CD4-positive, alpha-beta T cell treated with Interleukin-6 for 4 hours (primary cell): Measurements from ENCODE around the gene JMJD1C.

Source experiments
- DNase-seq: peaks from one replicate; pipeline ENCODE4 v3.0.0-alpha.2; 2020; ENCODE audit warnings: mixed read lengths

Gene JMJD1C

DNA sequence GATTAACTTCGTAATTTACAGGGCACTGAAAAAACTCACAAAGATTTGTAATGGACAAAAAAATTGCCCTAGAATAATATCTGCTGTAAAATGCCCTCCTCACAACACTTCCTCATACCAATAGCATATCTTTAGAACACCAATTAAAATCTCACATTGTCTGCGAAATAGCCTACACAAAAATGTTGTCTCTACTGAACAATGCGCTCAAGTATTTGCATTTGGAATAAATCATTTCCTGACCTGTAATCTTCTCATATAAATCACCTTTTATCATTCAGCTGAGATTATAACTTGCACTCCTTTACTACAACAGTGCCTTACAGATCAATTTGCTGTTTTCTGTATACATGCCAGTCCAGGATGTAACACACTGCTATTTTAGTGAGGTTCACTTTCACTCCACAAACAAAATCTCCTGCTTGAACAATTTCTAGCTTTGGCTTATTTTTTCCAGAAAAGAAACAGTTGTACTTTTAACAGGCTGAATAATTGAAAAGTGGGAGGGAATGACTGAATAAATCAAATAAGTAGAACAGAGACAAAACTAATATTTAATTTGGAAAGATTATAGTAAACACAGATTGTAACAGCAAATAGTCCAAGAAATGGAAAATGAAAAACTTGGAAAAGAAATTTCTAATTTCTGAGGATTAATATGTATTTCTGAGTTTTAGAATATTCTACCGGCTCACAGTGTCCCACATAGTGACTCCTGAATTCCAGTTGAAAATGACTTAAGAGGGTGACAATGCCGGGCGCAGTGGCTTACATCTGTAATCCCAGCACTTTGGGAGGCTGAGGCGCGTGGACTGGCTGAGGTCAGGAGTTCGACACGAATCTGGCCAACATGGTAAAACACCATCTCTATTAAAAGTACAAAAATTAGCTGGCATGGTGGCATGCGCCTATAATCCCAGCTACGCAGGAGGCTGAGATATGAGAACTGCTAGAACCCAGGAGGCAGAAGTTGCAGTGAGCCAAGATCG lies 30.6 kb downstream of the JMJD1C start:
- DNase-seq: no peak

DNA sequence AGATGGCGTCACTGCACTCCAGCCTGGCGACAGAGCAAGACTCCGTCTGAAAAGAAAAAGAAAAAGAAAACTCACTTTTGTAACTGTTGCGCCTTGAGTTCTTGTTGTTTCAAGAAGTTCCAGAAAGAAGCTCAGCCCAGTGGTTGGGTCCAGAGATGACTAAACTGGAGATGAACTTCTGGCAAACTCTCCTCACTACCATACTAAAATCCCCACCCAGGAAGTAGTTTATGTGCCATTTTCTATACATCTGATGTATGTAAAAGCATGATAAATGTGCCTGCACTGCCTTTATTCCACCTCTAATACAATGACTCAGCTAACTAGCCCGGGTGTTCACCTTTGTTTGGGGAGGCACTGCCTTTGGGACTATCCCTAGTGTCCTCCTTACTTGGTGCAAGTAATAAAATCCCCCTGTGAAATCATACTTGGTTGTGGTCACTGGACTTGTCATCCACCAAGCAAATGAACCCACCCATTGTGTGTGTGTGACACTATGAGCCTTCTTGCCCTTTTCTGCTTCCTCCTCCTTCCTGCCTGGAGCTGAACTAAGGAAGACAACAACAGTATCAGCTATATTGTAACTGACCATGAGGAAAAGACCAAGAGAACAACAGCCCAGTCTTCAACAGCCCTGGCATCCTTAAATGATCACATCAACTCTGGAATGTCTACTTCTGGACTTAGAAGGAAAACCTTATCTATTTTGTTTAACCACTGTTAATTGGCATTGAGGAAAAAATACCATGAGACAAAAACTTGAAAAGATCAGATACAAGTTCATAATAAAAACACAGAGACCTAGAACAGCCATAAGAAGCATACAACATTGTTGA lies 33.6 kb downstream of the JMJD1C start:
- DNase-seq: no peak

DNA sequence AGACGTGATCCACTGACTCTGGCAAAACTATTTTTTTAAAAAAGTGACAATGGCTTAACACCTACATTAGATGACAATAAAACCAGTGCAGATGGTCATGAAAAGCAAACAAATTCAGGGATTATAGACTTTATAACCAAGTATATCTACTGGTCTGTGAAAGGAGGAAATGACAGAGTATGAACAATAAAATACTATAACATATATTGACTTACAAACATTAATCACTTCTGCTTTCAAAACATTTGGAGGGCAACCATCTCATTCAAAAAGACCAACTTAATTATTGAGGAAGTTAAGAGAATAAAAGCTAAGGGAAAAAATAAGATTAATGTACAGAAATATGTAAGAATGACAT lies 34.8 kb downstream of the JMJD1C start:
- DNase-seq: no peak

DNA sequence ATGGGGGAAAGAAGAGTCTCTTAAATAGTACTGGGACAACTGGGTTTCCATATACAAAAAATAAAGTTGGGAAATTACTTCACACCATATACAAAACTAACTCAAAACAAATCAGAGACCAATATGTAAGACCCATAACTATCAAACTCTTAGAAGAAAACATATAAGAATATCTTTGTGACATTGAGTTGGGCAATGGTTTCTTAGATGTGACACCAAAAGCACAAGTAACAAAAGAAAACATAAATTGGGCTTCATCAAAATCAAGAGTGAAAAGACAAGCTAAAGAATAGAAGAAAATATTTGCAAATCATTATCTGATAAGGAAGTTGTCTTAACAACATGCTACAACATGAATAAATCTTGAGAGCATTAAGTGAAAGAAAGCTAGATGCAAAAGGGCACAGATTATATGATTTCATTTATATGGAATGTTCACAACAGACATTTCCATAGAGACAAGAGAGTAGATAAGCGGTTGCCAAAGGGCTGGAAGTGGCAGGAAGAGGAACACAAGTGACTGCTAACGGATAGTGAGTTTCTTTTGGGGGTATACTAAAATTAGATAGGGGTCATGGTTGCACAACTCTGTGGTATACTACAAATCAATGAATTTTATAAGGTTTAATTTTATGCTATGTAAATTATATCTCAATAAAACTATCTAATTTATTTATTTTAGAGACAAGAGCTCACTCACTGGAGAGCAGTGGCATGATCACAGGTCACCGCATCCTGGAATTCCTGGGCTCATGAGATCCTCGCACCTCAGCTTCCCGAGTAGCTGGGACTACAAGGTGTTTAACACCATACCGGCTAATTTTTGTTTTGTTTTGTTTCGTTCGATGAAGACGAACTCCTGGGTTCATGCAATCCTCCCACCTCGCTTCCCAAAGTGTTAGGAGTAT lies 35.4 kb downstream of the JMJD1C start:
- DNase-seq: no peak

- DNase-seq: no peak
Measured at GRCh38 chr10:63429281-63429680, 36.5 kb downstream of the JMJD1C start.

DNA sequence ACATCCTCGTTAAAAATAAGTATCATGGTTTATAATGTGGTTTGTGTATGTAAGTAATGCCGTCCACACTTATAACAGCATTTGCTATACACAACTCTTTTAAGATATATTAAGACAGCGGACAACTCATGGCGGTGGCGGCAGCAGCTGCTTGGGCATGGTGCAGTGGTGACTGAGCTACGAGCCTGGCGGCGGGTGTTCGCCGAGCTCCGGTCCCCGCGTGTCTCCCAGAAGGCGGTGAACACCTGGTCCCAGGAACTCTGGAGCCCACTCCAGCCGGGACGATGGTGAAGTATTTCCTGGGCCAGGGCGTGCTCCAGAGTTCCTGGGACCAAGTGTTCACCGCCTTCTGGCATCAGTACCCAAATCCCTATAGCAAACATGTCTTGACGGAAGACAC lies 38.8 kb downstream of the JMJD1C start:
- DNase-seq: no peak

GRCh38 chr10:63425512-63425911 lies 40.3 kb downstream of the JMJD1C start:
- no peak for DNase-seq

DNA sequence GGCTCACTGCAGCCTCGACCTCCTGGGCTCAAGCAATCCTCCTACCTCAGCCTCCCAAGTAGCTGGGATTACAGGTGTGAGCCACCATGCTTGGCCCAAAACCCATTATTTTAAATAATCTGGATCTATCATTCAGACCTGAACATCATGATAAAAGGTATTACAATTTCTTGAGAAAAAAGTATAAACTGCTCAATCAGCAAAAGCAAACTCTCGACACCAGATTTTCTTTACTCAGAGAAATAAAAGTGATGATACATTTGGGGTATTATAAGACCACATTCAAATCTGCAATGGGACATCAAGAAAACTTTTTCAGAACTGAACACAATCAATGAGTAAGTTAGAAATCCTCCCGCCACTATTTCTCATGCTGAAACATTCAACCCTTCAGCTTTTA lies 41.2 kb downstream of the JMJD1C start:
- DNase-seq: no peak

- DNase-seq: no peak
Measured at GRCh38 chr10:63423494-63423893, 42.3 kb downstream of the JMJD1C start.

DNA sequence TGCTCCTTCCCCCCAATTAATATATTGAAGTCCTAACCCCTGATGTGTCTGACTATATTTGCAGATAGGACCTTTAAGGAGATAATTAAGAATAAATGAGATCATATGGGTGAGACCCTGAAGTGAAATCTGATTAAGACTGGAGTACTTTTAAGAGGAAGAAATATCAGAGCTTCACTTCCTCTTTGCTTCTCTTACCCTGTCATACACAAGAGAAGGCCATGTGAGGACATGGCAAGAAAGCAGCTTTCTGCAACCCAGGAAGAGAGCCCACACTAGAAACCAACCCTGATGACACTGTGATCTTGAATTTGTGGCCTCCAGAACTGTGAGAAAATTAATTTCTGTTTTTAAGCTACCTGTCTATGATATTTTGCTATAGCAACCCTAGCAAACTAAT lies 44.2 kb downstream of the JMJD1C start:
- peak; percentile 7 for DNase-seq

GRCh38 chr10:63416376-63416775 lies 49.4 kb downstream of the JMJD1C start:
- DNase-seq: no peak

DNA sequence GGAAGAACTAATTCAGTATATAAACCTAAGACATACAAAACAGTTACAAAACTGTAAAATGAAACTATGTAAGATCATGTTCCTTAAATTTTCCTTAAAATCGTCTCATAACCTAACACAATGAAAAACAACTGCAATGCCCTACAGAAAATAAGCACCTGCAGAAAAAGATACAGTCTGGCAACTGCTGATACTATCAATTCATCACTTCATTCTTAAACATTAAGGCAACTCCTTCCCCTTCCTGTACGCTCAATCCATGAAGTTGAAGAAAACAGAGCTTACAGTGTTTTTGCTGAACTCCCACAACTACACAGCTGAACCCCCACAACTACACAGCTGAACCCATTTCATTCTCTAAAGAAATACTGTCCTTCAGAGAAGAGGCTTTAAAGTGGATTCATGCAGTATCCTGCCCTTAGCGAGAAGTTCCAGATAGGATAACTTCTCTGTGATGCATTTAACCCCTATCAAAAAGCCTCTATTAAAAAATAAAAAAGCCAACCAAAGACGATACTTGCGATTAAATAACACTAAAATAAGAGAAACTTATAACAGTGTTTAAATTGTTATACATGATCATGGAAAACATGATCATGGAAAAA lies 50.0 kb downstream of the JMJD1C start:
- DNase-seq: no peak

DNA sequence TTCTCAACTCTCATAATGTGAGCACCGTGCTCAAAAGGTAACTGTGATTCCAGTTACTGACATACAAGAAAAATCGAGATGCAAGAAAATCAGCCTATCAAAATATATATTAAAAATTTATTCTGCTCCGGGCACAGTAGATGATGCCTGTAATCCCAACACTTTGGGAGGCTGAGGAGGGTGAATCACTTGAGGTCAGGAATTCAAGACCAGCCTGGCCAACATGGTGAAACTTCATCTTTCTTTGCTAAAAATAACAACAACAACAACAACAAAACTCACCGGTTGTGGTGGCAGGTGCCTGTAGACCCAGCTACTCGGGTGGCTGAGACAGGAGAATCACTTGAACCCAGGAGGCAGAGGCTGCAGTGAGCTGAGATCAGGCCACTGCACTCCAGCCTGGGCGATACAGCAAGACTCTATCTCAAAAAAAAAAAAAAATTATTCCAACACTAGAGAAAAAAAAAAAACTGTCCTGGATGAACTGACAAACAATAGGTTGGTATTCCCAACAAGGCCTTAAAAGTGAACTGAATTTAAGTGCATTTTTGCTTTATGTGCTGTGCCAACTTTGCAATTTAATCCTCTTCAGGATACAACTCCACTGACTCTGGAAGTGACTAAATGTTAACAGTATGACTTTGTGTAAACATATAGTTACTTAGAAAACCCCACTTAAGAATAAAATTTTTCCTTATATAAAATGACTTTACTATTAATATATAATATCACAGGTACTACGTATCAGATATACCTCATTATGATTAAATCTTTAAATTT lies 51.1 kb downstream of the JMJD1C start:
- DNase-seq: no peak

DNA sequence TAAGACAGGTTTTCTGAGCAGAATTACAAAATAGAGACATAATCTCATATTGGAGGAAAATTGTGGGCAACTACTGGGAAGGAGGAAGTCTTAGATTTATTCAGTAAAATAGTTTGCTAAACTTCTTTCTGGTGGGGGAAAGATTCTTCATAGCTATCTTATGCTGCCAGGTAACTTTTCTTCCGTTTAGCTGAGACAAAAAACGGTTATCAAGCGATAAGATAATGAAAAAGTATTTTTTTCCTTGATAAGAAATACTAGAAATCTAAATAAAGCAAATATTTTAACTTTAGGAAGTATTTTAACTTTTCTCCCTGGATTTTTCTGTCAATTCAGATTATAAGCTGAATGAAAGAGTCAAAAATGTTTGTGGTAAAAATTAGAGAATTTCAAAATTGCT lies 52.3 kb downstream of the JMJD1C start:
- no peak for DNase-seq

DNA sequence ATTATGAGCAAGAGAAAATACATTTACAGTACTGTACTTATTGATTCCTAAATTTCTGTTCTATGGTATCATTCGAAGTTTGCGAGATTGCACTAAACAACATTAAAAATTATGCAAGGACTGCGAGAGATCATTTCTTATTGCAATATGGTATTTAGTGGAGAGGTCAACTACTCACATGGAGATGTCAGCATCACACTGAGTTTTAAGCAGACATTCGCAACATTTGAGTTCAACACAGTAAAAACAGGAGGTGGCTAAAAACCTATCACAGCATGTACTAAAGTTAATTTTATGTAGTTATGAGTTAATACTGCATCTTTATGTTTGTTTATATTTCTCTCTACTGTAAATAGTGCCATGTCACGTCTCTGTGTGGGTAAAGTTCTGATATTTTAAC lies 53.5 kb downstream of the JMJD1C start:
- DNase-seq: no peak

DNA sequence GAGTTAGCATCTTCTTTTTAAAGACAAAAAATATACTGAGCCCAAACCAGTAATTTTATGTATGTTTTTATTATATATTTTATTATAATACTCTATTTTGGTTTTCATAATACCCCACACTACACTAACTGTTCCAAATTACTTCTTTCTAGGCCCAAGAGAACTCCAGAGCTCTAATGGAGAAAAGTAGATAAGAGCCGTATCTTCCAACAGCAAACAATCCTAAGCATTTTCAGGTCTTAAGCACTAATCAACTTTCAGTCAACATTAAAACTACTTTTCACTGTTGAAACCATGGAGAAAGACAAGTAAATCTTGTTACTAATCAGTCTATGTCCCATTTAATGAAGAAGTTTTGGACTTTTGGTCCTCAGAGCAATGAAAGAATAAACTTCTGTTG lies 55.1 kb downstream of the JMJD1C start:
- DNase-seq: no peak

DNA sequence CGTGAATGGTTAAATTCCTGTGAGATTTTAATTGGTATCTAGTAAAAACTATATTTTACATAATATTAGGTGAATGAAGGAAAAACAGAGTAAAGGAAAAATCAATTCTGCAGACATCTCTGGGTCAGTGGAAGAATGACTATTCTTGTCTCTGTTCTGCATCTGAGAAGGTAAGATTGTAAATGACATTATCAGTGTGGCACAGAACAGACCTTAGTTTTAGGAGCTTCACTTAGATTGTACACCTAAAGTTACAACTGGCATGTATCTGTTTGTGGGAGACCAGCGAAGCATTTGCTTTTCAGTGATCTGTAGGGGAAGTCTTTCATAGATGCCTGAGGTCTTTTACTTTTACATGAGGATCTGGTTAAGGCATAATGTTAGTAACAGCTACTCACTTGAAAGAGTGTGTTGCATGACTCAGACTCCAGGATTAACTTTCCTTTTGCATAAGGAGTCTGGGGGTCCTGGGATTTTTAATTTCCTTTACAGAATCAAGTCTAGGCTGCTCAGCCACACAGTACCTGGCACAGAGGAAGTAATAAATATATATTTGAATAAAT lies 56.2 kb downstream of the JMJD1C start:
- no peak for DNase-seq

- no peak for DNase-seq
Measured at GRCh38 chr10:63407136-63407662, 58.6 kb downstream of the JMJD1C start.

GRCh38 chr10:63396133-63396761 lies 69.5 kb downstream of the JMJD1C start:
- DNase-seq: no peak

DNA sequence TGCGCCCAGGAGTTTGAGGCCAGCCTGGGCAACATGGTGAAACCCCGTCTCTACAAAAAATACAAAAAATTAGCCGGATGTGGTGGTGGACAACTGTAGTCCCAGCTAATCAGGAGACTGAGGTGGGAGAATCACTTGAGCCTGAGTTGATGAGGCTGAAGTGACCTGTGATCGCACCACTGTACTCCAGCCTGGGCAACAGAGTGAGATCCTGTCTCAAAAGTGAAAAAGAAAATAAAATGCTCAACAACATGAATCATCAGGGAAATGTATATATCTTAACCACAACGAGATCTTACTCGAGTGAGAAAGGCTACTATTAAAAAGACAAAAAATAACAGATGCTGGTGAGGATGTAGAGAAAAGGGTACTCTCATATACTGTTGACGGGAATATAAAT lies 72.7 kb downstream of the JMJD1C start:
- DNase-seq: no peak

DNA sequence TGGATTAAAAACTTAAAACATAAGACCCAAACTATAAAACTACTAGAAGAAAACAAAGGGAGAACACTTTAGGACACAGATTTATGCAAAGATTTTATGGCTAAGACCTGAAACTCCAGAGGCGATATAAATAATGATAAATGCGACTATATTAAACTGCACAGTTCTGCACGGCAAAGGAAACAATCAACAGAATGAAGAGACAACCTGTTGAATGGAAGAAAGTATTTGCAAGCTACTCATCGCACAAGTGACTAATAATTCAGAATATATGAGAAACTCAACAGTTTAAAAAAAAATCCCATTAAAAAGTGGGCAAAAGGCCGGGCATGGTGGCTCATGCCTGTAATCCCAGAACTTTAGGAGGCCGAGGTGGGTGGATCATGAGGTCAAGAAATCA lies 73.6 kb downstream of the JMJD1C start:
- no peak for DNase-seq
